Caco-2 (cell line): ENCODE data around the gene SDF2. TPM values are rescaled to one million over a fixed set of nuclear protein-coding genes. Genes with fewer than 3 reads are reported as not detected.

Source experiments
- Bru-seq: library from RNA; stranded (reverse); fragments of 400-500 nt; gene quantifications from one replicate; lab custom pipeline; 2021; lab: Mats Ljungman, UMichigan
- BruChase-seq, 2 experiments: library from RNA; stranded (reverse); fragments of 400-500 nt; gene quantifications; one replicate each; lab custom pipeline; 2021; lab: Mats Ljungman, UMichigan
- BruUV-seq: library from RNA; stranded (reverse); fragments of 400-500 nt; replicated peaks from 2 replicates; lab custom pipeline; 2021; lab: Mats Ljungman, UMichigan
- CTCF ChIA-PET: fragments of 300-600 bp; sonication (Branson Sonifier 250); formaldehyde crosslinking; loops from one replicate; lab custom pipeline; 2022; ENCODE audit warnings: antibody characterized with exemption; lab: Charles Lee
- POLR2A ChIA-PET: fragments of 300-600 bp; sonication (Branson Sonifier 250); formaldehyde crosslinking; loops from one replicate; lab custom pipeline; 2022; ENCODE audit warnings: antibody characterized with exemption; lab: Charles Lee
- DNase-seq, 2 experiments: peaks; one replicate each; pipeline versions ENCODE4 v3.0.0 to v3.0.0-alpha.2; 2020 to 2022
- H3K27me3 ChIP-seq: replicated peaks from 2 replicates; pipeline ENCODE4 v1.6.0; 2011; ENCODE audit warnings: low read length; ENCODE audit not compliant: control insufficient read depth, insufficient read depth
- H3K36me3 ChIP-seq: 2 replicates; pipeline ENCODE4 v1.5.1; 2011; ENCODE audit warnings: low read length; ENCODE audit not compliant: control insufficient read depth, insufficient read depth
- H3K4me1 ChIP-seq: fragments of 250-450 bp; sonication (Bioruptor Pico); 2 replicates; pipeline ENCODE4 v1.5.1; 2020; ENCODE audit warnings: mild to moderate bottlenecking
- H3K4me3 ChIP-seq: 2 replicates; pipeline ENCODE4 v1.5.1; 2011; ENCODE audit warnings: low read depth, mild to moderate bottlenecking, control low read depth, low read length
- H3K9me3 ChIP-seq: fragments of 250-450 bp; sonication (Bioruptor Pico); 2 replicates; pipeline ENCODE4 v1.5.1; 2020; ENCODE audit warnings: mild to moderate bottlenecking, moderate library complexity
- H3K27ac Mint-ChIP-seq: one replicate; pipeline ENCODE4 v1.8.0; 2022; ENCODE audit warnings: mixed read lengths; ENCODE audit not compliant: unreplicated experiment
- H3K27me3 Mint-ChIP-seq: one replicate; pipeline ENCODE4 v1.8.0; 2022; ENCODE audit warnings: mixed read lengths; ENCODE audit not compliant: insufficient read depth, unreplicated experiment
- H3K36me3 Mint-ChIP-seq: one replicate; pipeline ENCODE4 v1.8.0; 2022; ENCODE audit warnings: mild to moderate bottlenecking, mixed read lengths; ENCODE audit not compliant: insufficient read depth, unreplicated experiment
- H3K4me1 Mint-ChIP-seq: one replicate; pipeline ENCODE4 v1.8.0; 2022; ENCODE audit warnings: low read depth, mixed read lengths; ENCODE audit not compliant: unreplicated experiment
- H3K4me3 Mint-ChIP-seq: one replicate; pipeline ENCODE4 v1.8.0; 2022; ENCODE audit warnings: mild to moderate bottlenecking, moderate library complexity, mixed read lengths; ENCODE audit not compliant: unreplicated experiment
- H3K9me3 Mint-ChIP-seq: one replicate; pipeline ENCODE4 v1.8.0; 2022; ENCODE audit warnings: mixed read lengths; ENCODE audit not compliant: unreplicated experiment
- intact Hi-C: fragments of 100-400 bp; cut with micrococcal nuclease; formaldehyde crosslinking; loops from one replicate; pipeline ENCODE4 v1.10.0; 2022; ENCODE audit not compliant: unreplicated experiment
- long read RNA-seq: library from polyadenylated mRNA; stranded (forward); transcript quantifications from one replicate; pipeline ENCODE4 v2.0.0, GENCODE V29; 2022
- total RNA-seq: library from RNA; stranded (reverse); gene quantifications from 2 replicates; pipeline ENCODE4 v1.2.3, GENCODE V29; 2022
- TF ChIP-seq, protein P1 (sequence below), 2 experiments: fragments of 200-600 bp in 1 of 2; IDR thresholded peaks; 1 replicate in 1 of 2; 2 replicates in 1 of 2; pipeline versions ENCODE4 v1.5.1 to v1.8.0; 2011 to 2022; ENCODE audit warnings: antibody characterized with exemption in 1 of 2, control low read depth in 1 of 2, inconsistent platforms in 1 of 2, low read depth in 1 of 2, low read length in 1 of 2, mild to moderate bottlenecking in 1 of 2, moderate library complexity in 1 of 2; ENCODE audit not compliant: insufficient read depth in 1 of 2, severe bottlenecking in 1 of 2, unreplicated experiment in 1 of 2

Gene SDF2, protein sequence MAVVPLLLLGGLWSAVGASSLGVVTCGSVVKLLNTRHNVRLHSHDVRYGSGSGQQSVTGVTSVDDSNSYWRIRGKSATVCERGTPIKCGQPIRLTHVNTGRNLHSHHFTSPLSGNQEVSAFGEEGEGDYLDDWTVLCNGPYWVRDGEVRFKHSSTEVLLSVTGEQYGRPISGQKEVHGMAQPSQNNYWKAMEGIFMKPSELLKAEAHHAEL
- total RNA-seq: 63.5 and 64.9 TPM in 2 replicates
- percentile 85 among the genes with signal in this experiment for Bru-seq, nascent RNA
- BruChase-seq, experiment 1, labeled RNA remaining after a 2-hour chase: percentile 83 among the genes with signal in this experiment
- BruChase-seq, experiment 2, labeled RNA remaining after a 6-hour chase: percentile 85 among the genes with signal in this experiment
- long read RNA-seq, transcript SDF2-210 (3 exons, 1,025 nt): minor isoform, 6 of 92 reads
- long read RNA-seq, transcript SDF2-201 (3 exons, 1,568 nt): major isoform, 76 of 92 reads
- long read RNA-seq, partial matches to known transcripts: 1 of 92 reads
- long read RNA-seq, other reads (novel, unspliced or antisense): 7 of 92 reads

- no TSS peak for BruUV-seq
- H3K4me1 Mint-ChIP-seq: peaks cover 31% of the 10 kb centered on the region
- H3K9me3 ChIP-seq: no peaks in the 10 kb centered on the region
- ChIA-PET CTCF (interaction anchor here (0.9 to 2.5 kb wide), 7 partner anchors 9 to 88 kb away, joined by 3 to 26 read pairs (median 5); partner anchors contain the start of genes BLTP2, RPL23A and TLCD1), POLR2A (interaction anchor here (0.6 to 2.2 kb wide), 20 partner anchors 9 to 290 kb away, joined by 3 to 27 read pairs (median 5); partner anchors contain the start of genes ALDOC, BLTP2, FAM222B and NEK8)
- no peaks in the 10 kb centered on the region for H3K27me3 Mint-ChIP-seq
- DNase-seq: peak; percentile 91 to 94
- peaks cover 14% of the 10 kb centered on the region; the same call in 1 of the 2 replicates for H3K4me1 ChIP-seq
- no peaks in the 10 kb centered on the region for H3K27me3 ChIP-seq
- H3K36me3 ChIP-seq: peaks cover 2% of the 10 kb centered on the region; the same call in 1 of the 2 replicates
- no peaks in the 10 kb centered on the region for H3K9me3 Mint-ChIP-seq
- H3K36me3 Mint-ChIP-seq: peaks cover 71% of the 10 kb centered on the region
- H3K27ac Mint-ChIP-seq: peak within 1 kb of the TSS; percentile 95
- peak within 1 kb of the TSS; percentile 80 for H3K4me3 ChIP-seq
- H3K4me3 Mint-ChIP-seq: peak within 1 kb of the TSS; percentile 89
- TF ChIP-seq, protein P1, sequence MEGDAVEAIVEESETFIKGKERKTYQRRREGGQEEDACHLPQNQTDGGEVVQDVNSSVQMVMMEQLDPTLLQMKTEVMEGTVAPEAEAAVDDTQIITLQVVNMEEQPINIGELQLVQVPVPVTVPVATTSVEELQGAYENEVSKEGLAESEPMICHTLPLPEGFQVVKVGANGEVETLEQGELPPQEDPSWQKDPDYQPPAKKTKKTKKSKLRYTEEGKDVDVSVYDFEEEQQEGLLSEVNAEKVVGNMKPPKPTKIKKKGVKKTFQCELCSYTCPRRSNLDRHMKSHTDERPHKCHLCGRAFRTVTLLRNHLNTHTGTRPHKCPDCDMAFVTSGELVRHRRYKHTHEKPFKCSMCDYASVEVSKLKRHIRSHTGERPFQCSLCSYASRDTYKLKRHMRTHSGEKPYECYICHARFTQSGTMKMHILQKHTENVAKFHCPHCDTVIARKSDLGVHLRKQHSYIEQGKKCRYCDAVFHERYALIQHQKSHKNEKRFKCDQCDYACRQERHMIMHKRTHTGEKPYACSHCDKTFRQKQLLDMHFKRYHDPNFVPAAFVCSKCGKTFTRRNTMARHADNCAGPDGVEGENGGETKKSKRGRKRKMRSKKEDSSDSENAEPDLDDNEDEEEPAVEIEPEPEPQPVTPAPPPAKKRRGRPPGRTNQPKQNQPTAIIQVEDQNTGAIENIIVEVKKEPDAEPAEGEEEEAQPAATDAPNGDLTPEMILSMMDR (IDR thresholded peaks at IDR 0.05; ENCODE audit: insufficient read depth in 1 of 2, low read depth in 1 of 2, low read length in 1 of 2, severe bottlenecking in 1 of 2, unreplicated experiment in 1 of 2): no peak
- intact Hi-C loops: loop anchor here (1.0 kb wide), 2 partner anchors 17 to 36 kb away; partner anchors contain the start of gene BLTP2
Measured at GRCh38 chr17:28661635-28662526, at the start of gene SDF2, which contains the start of gene SUPT6H. SDF2 (minus strand) TSS chr17:28661906; CDS start chr17:28661876, 30 bp downstream. SUPT6H (plus strand) TSS chr17:28662205; CDS start chr17:28673402, 11,197 bp downstream.

DNA sequence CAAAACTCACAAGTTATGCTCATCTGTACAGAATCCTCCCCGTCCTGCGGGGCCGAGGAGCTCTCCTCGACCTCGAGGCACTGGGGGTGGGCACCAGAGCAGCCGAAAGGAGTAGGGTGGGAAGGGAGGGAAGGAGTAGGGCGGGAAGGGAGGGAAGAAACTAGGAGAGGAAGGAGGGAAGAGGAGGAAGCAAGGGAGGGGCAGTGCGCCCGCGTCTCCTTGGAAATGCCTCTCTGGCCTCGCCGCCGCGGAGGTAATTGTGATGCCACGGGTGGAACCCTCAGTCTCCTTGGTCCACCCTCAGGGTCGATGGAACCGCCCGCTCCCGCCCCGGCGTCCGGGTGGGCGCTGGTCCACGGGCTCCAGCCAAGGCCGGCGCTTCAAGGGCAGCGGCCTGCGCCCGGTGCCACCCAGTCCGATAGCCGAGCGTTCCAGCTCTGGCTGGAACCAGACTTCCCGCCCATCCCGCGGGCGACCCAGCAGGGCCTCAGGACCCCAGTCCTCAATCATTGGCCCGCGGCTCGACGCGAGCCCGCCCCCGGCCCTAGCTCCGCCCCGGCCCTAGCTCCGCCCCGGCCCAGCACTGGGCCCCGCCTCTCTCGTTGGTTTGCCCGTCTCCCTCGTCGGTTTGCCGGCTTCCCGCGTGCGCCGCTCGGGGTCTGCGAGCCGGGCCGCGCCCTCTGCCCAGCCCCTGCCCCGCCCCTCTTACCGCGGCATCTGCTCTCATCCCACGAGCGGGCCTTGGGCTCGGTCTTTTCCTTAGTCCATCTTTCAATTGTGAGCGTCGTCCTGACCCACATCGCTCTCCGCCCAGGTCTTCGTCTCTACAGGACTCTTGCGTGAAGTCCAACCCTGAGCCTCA, 49.4 kb upstream of the SDF2 start:
- H3K9me3 Mint-ChIP-seq: no peaks in the 10 kb centered on the region
- no TSS peak for BruUV-seq
- TF ChIP-seq, protein P1 (IDR thresholded peaks at IDR 0.05; ENCODE audit: insufficient read depth in 1 of 2, low read depth in 1 of 2, low read length in 1 of 2, severe bottlenecking in 1 of 2, unreplicated experiment in 1 of 2): no peak
- H3K27ac Mint-ChIP-seq: peak overlapping the region; percentile 87
- Histone ChIP-seq H3K27me3 (no peaks in the 10 kb centered on the region), H3K36me3 (no peaks in the 10 kb centered on the region), H3K4me1 (peaks cover 11% of the 10 kb centered on the region), H3K9me3 (no peaks in the 10 kb centered on the region), H3K4me3 (peak overlapping the region; percentile 64)
- H3K4me1 Mint-ChIP-seq: peaks cover 6% of the 10 kb centered on the region
- ChIA-PET CTCF (interaction anchor here (0.6 to 2.4 kb wide), 14 partner anchors 8 to 728 kb away, joined by 3 to 33 read pairs (median 6); partner anchors contain the start of genes NEK8, RPL23A and TLCD1), POLR2A (interaction anchor here (0.5 to 2.7 kb wide), 21 partner anchors 9 to 1576 kb away, joined by 3 to 213 read pairs (median 6); partner anchors contain the start of genes NEK8, PHF12, RPL23A and SDF2)
- peak; percentile 95 to 98 for DNase-seq
- H3K27me3 Mint-ChIP-seq: no peaks in the 10 kb centered on the region
- peak overlapping the region; percentile 82 for H3K4me3 Mint-ChIP-seq
- intact Hi-C loops: loop anchor here (1.0 kb wide), 2 partner anchors 8 to 13 kb away; partner anchors contain the start of gene RPL23A
- H3K36me3 Mint-ChIP-seq: peaks cover 35% of the 10 kb centered on the region
